H9 (cell line): ENCODE results near the gene RPS19. TPM values are rescaled to one million over a fixed set of nuclear protein-coding genes. Genes with fewer than 3 reads are reported as not detected.

Source experiments
- DNase-seq: peaks from one replicate; pipeline ENCODE4 v3.0.0-alpha.2; 2017
- H2AFZ ChIP-seq: one replicate; pipeline ENCODE4 v1.6.1; 2013; ENCODE audit warnings: mild to moderate bottlenecking, low read length, control low read depth, moderate library complexity
- H2AK5ac ChIP-seq: 2 replicates; pipeline ENCODE4 v1.6.1; 2013; ENCODE audit warnings: low read length, control low read depth, mixed read lengths; ENCODE audit not compliant: insufficient read length
- H2BK120ac ChIP-seq: one replicate; pipeline ENCODE4 v1.6.1; 2013; ENCODE audit warnings: low read depth, mild to moderate bottlenecking, low read length, control low read depth, inconsistent platforms; ENCODE audit not compliant: poor library complexity, severe bottlenecking
- H2BK12ac ChIP-seq: 2 replicates; pipeline ENCODE4 v1.6.1; 2013; ENCODE audit warnings: low read length, control low read depth, mixed read lengths, low read depth; ENCODE audit not compliant: insufficient read length
- H2BK15ac ChIP-seq: 2 replicates; pipeline ENCODE4 v1.6.1; 2013; ENCODE audit warnings: low read depth, low read length, control low read depth
- H2BK20ac ChIP-seq: one replicate; pipeline ENCODE4 v1.6.1; 2013; ENCODE audit warnings: low read depth, mild to moderate bottlenecking, low read length, control low read depth, inconsistent platforms; ENCODE audit not compliant: poor library complexity, severe bottlenecking
- H2BK5ac ChIP-seq: 2 replicates; pipeline ENCODE4 v1.6.1; 2013; ENCODE audit warnings: low read length, control low read depth, mixed read lengths; ENCODE audit not compliant: insufficient read length
- H3K14ac ChIP-seq: 2 replicates; pipeline ENCODE4 v1.6.1; 2013; ENCODE audit warnings: low read length, control low read depth; ENCODE audit not compliant: insufficient read depth
- H3K18ac ChIP-seq: 2 replicates; pipeline ENCODE4 v1.6.1; 2013; ENCODE audit warnings: low read depth, mild to moderate bottlenecking, mixed read lengths, low read length, control low read depth; ENCODE audit not compliant: insufficient read length
- H3K23ac ChIP-seq: 2 replicates; pipeline ENCODE4 v1.6.1; 2013; ENCODE audit warnings: low read length, control low read depth, mixed read lengths, low read depth; ENCODE audit not compliant: insufficient read length
- H3K23me2 ChIP-seq: 2 replicates; pipeline ENCODE4 v1.6.1; 2013; ENCODE audit warnings: low read depth, mild to moderate bottlenecking, mixed read lengths, low read length, control low read depth; ENCODE audit not compliant: insufficient read length, poor library complexity, severe bottlenecking
- H3K27ac ChIP-seq: 2 replicates; pipeline ENCODE4 v1.5.1; 2013; ENCODE audit warnings: low read length, control low read depth, mixed read lengths, low read depth; ENCODE audit not compliant: insufficient read length
- H3K27me3 ChIP-seq: 2 replicates; pipeline ENCODE4 v1.6.1; 2013; ENCODE audit warnings: low read length, control low read depth, inconsistent platforms; ENCODE audit not compliant: insufficient read depth
- H3K4ac ChIP-seq: 2 replicates; pipeline ENCODE4 v1.6.1; 2013; ENCODE audit warnings: low read depth, mild to moderate bottlenecking, control low read depth, inconsistent platforms, low read length, moderate library complexity
- H3K4me1 ChIP-seq: 2 replicates; pipeline ENCODE4 v1.6.1; 2013; ENCODE audit warnings: low read length, control low read depth, inconsistent platforms; ENCODE audit not compliant: insufficient read depth
- H3K4me2 ChIP-seq: 2 replicates; pipeline ENCODE4 v1.6.1; 2013; ENCODE audit warnings: low read length, control low read depth, mixed read lengths; ENCODE audit not compliant: insufficient read length, insufficient read depth
- H3K56ac ChIP-seq: 2 replicates; pipeline ENCODE4 v1.6.1; 2013; ENCODE audit warnings: low read depth, mild to moderate bottlenecking, mixed read lengths, low read length, control low read depth; ENCODE audit not compliant: insufficient read length
- H3K79me1 ChIP-seq: 2 replicates; pipeline ENCODE4 v1.6.1; 2013; ENCODE audit warnings: low read depth, mild to moderate bottlenecking, moderate library complexity, low read length, control low read depth, inconsistent platforms; ENCODE audit not compliant: insufficient read depth, poor library complexity, severe bottlenecking
- H3K79me2 ChIP-seq: 2 replicates; pipeline ENCODE4 v1.6.1; 2013; ENCODE audit warnings: low read length, control low read depth, inconsistent platforms; ENCODE audit not compliant: insufficient read depth
- H3K9ac ChIP-seq: 2 replicates; pipeline ENCODE4 v1.6.1; 2013; ENCODE audit warnings: low read length, control low read depth, mixed read lengths; ENCODE audit not compliant: insufficient read length; ENCODE audit errors: extremely low read depth
- H3K9me3 ChIP-seq: one replicate; pipeline ENCODE4 v1.6.1; 2013; ENCODE audit warnings: low read depth, low read length, inconsistent platforms; ENCODE audit not compliant: control insufficient read depth
- H3T11ph ChIP-seq: one replicate; pipeline ENCODE4 v1.6.1; 2013; ENCODE audit warnings: mild to moderate bottlenecking, low read length, control low read depth, inconsistent platforms
- H4K20me1 ChIP-seq: one replicate; pipeline ENCODE4 v1.6.1; 2013; ENCODE audit not compliant: control insufficient read depth, insufficient read length, insufficient read depth
- H4K5ac ChIP-seq: 2 replicates; pipeline ENCODE4 v1.6.1; 2013; ENCODE audit warnings: low read depth, mild to moderate bottlenecking, mixed read lengths, low read length, control low read depth; ENCODE audit not compliant: insufficient read length
- H4K8ac ChIP-seq: replicated peaks from 2 replicates; pipeline ENCODE4 v1.6.1; 2013; ENCODE audit warnings: low read length, control low read depth, mixed read lengths, low read depth; ENCODE audit not compliant: insufficient read length
- H4K91ac ChIP-seq: 2 replicates; pipeline ENCODE4 v1.6.1; 2013; ENCODE audit warnings: low read depth, mild to moderate bottlenecking, moderate library complexity, mixed read lengths, low read length, control low read depth; ENCODE audit not compliant: insufficient read length
- H3K27ac Mint-ChIP-seq, 3 experiments: 2 replicates in 2 of 3; 3 replicates in 1 of 3; pipeline ENCODE4 v1.8.0; 2020 to 2021; ENCODE audit warnings: mixed read lengths in 3 of 3, mild to moderate bottlenecking in 1 of 3, moderate library complexity in 1 of 3
- H3K27me3 Mint-ChIP-seq: 2 replicates; pipeline ENCODE4 v1.8.0; 2021; ENCODE audit warnings: low read depth, mild to moderate bottlenecking, moderate library complexity, mixed read lengths
- H3K36me3 Mint-ChIP-seq, 3 experiments: 2 replicates in 2 of 3; 3 replicates in 1 of 3; pipeline ENCODE4 v1.8.0; 2020 to 2021; ENCODE audit warnings: low read depth in 3 of 3, mixed read lengths in 3 of 3; ENCODE audit not compliant: insufficient read depth in 1 of 3
- H3K4me1 Mint-ChIP-seq, 2 experiments: 2 replicates each; pipeline ENCODE4 v1.8.0; 2020; ENCODE audit warnings: mixed read lengths in 2 of 2
- H3K4me3 Mint-ChIP-seq, 2 experiments: 2 replicates in 1 of 2; 3 replicates in 1 of 2; pipeline ENCODE4 v1.8.0; 2020 to 2021; ENCODE audit warnings: mild to moderate bottlenecking in 2 of 2, mixed read lengths in 2 of 2, moderate library complexity in 1 of 2
- H3K9me3 Mint-ChIP-seq, 2 experiments: 2 replicates in 1 of 2; 3 replicates in 1 of 2; pipeline ENCODE4 v1.8.0; 2020; ENCODE audit warnings: mild to moderate bottlenecking in 2 of 2, mixed read lengths in 2 of 2, moderate library complexity in 1 of 2
- CTCF ChIP-seq: fragments of 200-600 bp; sonication (generic); conservative IDR thresholded peaks from 3 replicates; pipeline ENCODE4 v1.8.0; 2021; ENCODE audit warnings: antibody characterized with exemption, mild to moderate bottlenecking
- WGBS: extraction: QIAGEN DNeasy Blood & Tissue Kit; methylation state at CpG from one replicate; pipeline ENCODE4 v1.1.7; 2013; ENCODE audit warnings: missing lambda C conversion rate, low lambda C conversion rate, mixed read lengths; ENCODE audit not compliant: insufficient read length; ENCODE audit errors: extremely low coverage; 5-methylcytosine and 5-hydroxymethylcytosine counted together
- total RNA-seq: library from RNA; stranded (reverse); gene quantifications from 2 replicates; pipeline ENCODE4 v1.2.1, GENCODE V29; 2021

RPS19 gene
- total RNA-seq, 1 experiment from 2014 or later, result 3,024 TPM

- no peak overlapping the region for H3K4ac ChIP-seq
- H2BK120ac ChIP-seq, result no peak overlapping the region
- no peaks in the 10 kb centered on the region for H4K20me1 ChIP-seq
- H3K9ac ChIP-seq, result no peak overlapping the region
- H2BK5ac ChIP-seq, result no peak overlapping the region
- no peak overlapping the region for H3K4me2 ChIP-seq
- Mint-ChIP-seq H3K4me1 (peaks cover 30 to 45% of the 10 kb centered on the region in 2 experiments), H3K4me3 (peak overlapping the region in 1 of 2 experiments; percentile 34; a peak in 1 of 5 replicates), H3K27me3 (no peaks in the 10 kb centered on the region), H3K9me3 (no peaks in the 10 kb centered on the region; a peak in 1 of 5 replicates), H3K36me3 (peaks cover 65 to 97% (median 86%) of the 10 kb centered on the region in 3 experiments), H3K27ac (peak overlapping the region; percentile 65 to 94 (median 93); a peak in 5 of 7 replicates)
- no peak overlapping the region for H3T11ph ChIP-seq
- H2BK12ac ChIP-seq, result no peak overlapping the region
- TF ChIP-seq CTCF, result no peak
- H4K91ac ChIP-seq, result no peak overlapping the region
- H2BK15ac ChIP-seq, result no peak overlapping the region
- H2AK5ac ChIP-seq, result no peak overlapping the region
- no peak overlapping the region for H2BK20ac ChIP-seq
- no peak overlapping the region for H3K23ac ChIP-seq
- H3K14ac ChIP-seq, result no peak overlapping the region
- H2AFZ ChIP-seq, result no peak overlapping the region
- H4K5ac ChIP-seq, result no peak overlapping the region
- H3K27me3 ChIP-seq, result no peaks in the 10 kb centered on the region
- H3K18ac ChIP-seq, result no peak overlapping the region
- WGBS, result no CpG with 5 or more reads among the region's 3 CpGs
- peaks cover under 1% of the 10 kb centered on the region for H3K23me2 ChIP-seq
- H4K8ac ChIP-seq, result no peak overlapping the region
- no peaks in the 10 kb centered on the region; the same call in 1 of the 2 replicates for H3K4me1 ChIP-seq
- no peak for DNase-seq
- H3K79me1 ChIP-seq, result peaks cover 22% of the 10 kb centered on the region
- no peaks in the 10 kb centered on the region for H3K9me3 ChIP-seq
- no peak overlapping the region for H3K27ac ChIP-seq
- peaks cover 21% of the 10 kb centered on the region for H3K79me2 ChIP-seq
- H3K56ac ChIP-seq, result no peak overlapping the region
Observed at GRCh38 chr19:41866284-41866683, 6.2 kb downstream of the RPS19 start.
